GM13977 (cell line): Measurements from ENCODE around the gene MATN3.

Source experiments
- DNase-seq: peaks from one replicate; pipeline ENCODE4 v3.0.0; 2012; ENCODE audit warnings: low spot score
- in situ Hi-C: fragments of 300-500 bp; cut with MboI; formaldehyde crosslinking; loops from one replicate; pipeline ENCODE4 v1.12.0; 2022; ENCODE audit warnings: low sequenced_read_pairs, low pct_unique_long_range_greater_than_20kb, mixed read lengths, inconsistent platforms; ENCODE audit not compliant: unreplicated experiment
- TF ChIP-seq, protein P1 (sequence below): IDR thresholded peaks from 2 replicates; pipeline ENCODE4 v1.5.1; 2012; ENCODE audit warnings: mild to moderate bottlenecking, control low read depth; ENCODE audit not compliant: insufficient read depth; ENCODE audit errors: extremely low read depth, missing control alignments

MATN3 gene

DNA sequence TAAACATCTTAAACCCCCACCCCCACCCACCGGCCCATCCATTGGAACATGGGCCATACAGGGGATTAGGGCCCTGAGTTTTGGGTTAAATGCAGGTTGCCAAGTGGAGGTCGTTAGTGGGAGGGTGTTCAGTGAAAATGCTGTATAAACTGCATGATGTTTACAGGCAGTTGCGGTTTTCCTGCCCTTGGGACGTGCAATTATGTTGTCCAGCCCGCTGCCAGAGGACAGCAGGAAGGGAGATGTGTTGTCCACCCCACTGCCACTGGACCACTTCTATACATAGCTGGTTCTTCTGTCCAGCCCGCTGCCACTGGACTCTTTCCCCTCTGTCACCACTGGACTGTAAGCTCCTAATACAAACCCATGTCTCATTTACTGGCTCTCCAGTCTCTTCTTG lies 41.7 kb upstream of the MATN3 start:
- in situ Hi-C loops, result no loop called here
- TF ChIP-seq, protein P1, sequence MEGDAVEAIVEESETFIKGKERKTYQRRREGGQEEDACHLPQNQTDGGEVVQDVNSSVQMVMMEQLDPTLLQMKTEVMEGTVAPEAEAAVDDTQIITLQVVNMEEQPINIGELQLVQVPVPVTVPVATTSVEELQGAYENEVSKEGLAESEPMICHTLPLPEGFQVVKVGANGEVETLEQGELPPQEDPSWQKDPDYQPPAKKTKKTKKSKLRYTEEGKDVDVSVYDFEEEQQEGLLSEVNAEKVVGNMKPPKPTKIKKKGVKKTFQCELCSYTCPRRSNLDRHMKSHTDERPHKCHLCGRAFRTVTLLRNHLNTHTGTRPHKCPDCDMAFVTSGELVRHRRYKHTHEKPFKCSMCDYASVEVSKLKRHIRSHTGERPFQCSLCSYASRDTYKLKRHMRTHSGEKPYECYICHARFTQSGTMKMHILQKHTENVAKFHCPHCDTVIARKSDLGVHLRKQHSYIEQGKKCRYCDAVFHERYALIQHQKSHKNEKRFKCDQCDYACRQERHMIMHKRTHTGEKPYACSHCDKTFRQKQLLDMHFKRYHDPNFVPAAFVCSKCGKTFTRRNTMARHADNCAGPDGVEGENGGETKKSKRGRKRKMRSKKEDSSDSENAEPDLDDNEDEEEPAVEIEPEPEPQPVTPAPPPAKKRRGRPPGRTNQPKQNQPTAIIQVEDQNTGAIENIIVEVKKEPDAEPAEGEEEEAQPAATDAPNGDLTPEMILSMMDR, result no peak
- no peak for DNase-seq

DNA sequence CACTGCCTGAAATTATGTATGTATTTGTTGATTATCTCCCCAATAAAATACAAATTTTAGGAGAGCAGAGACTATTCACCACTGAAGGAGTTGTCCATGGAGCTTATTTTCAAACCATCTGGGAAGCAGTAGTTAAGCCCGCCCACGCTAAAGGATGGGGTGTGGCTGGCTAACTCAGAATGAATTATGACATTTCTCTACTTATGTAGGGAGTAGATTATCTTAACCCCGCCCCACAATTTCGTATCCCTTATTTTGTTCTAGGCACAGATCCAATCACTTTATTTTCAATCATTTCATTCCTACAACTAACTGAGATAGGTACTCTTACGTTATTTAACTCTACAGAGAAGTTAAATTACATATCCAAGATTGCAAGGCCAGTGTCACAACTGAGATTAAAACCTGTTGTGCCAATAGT lies 40.4 kb upstream of the MATN3 start:
- DNase-seq, result no peak
- TF ChIP-seq, protein P1, result no peak
- in situ Hi-C loops, result no loop called here

DNA sequence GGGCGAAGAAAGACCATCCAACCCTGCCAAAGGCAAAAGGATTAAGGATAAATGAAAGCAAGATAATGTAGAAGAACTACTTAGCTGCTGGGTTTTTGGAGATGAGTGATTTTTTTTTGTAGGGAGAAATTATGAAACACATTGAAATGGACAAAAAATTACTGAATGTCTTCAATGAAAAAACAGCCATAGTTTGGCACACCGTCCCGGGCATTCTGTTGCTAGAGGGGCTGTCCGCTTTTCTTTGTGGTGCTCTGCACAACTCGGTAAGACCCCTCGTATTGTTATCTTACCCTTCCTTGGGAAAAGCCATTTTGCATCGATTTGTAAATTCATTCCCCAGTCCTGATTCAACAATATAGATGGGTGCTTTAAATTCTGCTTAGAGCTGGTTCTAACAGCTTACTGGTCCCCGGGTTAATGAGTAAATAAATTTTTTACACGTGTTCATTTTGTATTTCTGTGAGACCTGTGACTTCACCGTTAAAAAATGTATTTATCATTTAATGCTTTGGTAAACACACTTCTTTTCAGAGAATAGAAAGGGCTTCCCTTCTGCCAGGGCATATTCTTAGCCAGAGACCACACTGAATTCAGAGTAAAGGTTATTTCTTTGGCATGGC lies 39.9 kb upstream of the MATN3 start:
- in situ Hi-C loops, result no loop called here
- TF ChIP-seq, protein P1, result no peak
- DNase-seq, result no peak

DNA sequence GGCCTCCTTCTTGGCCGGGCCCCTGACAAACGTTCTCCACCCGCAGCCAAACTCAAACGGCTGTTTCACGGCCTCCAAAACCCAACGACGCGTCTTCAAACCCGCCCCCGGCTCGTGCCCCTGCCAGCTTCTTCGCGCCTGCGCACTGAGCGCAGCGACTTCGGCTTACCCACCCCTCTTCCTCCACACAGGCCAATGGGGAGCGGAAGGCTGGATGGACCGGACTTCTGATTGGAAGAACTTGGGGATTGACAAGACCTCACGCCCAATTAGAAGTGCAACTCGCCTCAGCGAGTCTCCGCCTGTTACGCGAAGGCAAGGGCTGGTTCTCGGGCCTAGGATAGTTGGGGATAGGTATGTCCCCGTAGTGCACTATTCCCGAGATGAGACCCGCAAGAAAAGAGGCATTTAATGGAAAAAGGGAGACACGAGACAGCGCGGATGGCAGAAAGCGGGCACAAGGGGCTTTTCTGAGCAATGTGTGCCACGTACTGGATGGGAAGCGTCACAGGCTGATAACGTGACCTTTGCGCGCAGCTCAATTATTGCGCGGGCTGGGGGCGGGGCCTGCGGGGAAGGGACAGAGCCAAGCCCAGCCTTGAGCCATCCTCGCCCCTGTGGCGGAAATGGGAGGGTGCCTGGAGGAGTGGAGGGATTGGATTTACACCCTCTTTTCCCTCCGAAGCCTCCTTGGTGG lies 39.2 kb upstream of the MATN3 start, which contains the start of gene LAPTM4A:
TSS of gene LAPTM4A (minus strand) at position 97 of the 697 bp plus-strand sequence. CDS start 108 bp downstream, outside the sequence.
- TF ChIP-seq, protein P1, result no peak
- peak; percentile 95 for DNase-seq
- in situ Hi-C loops, result no loop called here

DNA sequence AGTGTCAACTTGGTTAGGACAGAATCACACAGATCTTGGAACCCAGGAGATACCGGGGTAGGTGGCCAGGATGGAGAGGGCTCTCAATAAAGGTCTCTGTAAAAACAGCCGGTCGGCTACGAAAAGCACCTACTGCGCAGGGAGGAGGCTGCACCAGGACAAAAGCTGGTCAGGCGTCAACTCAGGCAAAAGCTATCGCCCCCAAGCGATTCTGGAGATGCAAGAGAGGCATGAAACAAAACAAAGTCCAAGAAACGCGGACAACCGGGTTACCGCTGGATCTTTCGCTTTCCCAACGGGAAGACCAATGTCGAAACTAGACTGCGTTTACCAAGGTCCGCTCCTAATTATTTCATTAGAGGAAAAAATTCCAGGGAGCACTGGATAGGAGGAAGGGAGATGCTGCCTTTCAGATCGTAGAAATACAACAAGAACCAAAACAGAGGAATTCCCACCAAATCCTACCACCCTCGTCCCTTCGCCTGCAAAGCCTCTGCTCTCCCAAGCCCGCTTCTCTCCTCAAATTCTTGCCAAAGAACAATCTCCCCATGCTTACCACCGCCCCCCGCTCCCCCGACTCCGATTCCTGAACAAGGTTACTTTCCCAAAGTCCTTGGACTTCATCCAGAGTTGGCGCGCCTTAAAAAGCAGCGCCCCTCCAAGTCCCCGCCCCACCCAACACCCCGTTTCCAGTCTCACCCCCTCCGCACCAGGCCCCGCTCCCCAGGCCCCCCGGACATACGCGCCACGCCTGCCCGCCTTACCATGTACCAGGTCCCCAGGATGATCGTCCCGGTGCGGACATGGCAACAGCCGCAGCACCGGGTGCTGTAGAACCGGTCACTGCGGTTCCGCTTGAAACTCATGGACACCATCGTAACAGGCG lies 38.4 kb upstream of the MATN3 start:
- in situ Hi-C loops, result no loop called here
- TF ChIP-seq, protein P1, result peak; percentile 38
- peak; percentile 41 for DNase-seq

DNA sequence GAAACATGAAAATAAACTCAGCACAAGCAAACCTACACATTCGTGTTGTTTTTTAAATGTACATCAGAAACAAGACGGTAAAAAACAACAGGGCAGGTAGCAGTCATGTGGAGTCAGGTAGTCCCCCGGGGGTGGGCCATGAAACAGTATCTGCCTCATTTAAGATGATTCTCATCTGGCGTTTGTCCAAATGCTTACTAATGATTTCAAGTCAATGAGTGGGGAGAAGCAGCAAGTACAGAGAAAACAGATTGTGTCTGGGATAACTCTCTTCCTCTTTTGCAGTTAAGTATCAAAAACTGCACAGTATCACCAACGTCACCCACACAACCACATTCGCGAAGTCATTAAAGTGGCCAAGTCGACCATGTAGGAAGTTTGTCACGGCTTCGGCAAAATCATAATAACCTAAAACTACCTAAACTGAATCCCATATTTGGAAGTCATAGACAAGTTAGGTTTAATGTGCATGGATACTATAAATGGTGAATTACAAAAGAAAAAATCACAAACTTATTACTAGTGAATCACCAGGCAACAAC lies 37.7 kb upstream of the MATN3 start:
- peak; percentile 35 for DNase-seq
- TF ChIP-seq, protein P1, result no peak
- in situ Hi-C loops, result no loop called here
